ENCODE data around the gene TPM1. TPM values are rescaled to one million over a fixed set of nuclear protein-coding genes. Genes with fewer than 3 reads are reported as not detected.
"Not testable (repeated sequence)": the region's sequence is repeated elsewhere in the genome, so short reads cannot be mapped to it uniquely, and the experiment has no call there.

TPM1 gene
- total RNA-seq, 4 donors from 2014 or later, result 116 to 307 (median 226) TPM

GRCh38 chr15:63103416-63103815 lies 60.9 kb downstream of the TPM1 start:
- Histone ChIP-seq H3K27ac (no peak overlapping the region), H3K9me3 (no peaks in the 10 kb centered on the region), H3K4me1 (no peaks in the 10 kb centered on the region), H3K4me3 (replicated peaks in 1 of 3) (no peak overlapping the region), H3K36me3 (no peaks in the 10 kb centered on the region), H3K27me3 (no peaks in the 10 kb centered on the region)
- no peak for DNase-seq
- TF ChIP-seq CTCF (IDR thresholded peaks at IDR 0.05), result no peak
- TF ChIP-seq POLR2A (IDR thresholded peaks at IDR 0.05), result no peak
- intact Hi-C loops (cut with DNase I), result no loop called here
- 85 to 90% methylated on average over 3 of the region's 3 CpGs for WGBS, 2 donors

DNA sequence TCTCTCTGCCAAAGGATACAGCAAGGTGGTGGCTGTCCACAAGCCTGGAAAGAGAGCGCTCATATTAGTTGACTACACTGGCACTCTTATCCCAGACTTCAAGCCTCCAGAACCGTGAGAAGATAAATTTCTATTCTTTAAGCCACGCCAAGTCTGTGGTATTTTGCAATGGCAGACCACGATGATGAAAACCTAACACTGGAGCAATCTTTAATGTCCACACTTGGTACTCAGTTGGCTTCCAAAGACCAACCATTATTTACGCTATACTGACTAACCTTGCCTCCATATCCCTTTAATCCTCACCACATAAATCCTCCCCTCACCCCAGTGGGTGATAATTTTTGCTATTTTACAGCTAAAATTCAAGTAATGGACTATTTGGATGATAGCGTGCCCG lies 62.2 kb downstream of the TPM1 start:
- H3K27me3 ChIP-seq, result no peaks in the 10 kb centered on the region
- H3K4me1 ChIP-seq, result no peaks in the 10 kb centered on the region
- no peaks in the 10 kb centered on the region for H3K9me3 ChIP-seq
- intact Hi-C loops (cut with DNase I), result no loop called here
- no peaks in the 10 kb centered on the region for H3K36me3 ChIP-seq
- no peak for DNase-seq
- TF ChIP-seq CTCF (IDR thresholded peaks at IDR 0.05) (no peak), POLR2A (IDR thresholded peaks at IDR 0.05) (no peak)
- H3K27ac ChIP-seq, result no peak overlapping the region
- WGBS, 2 donors, result 72 to 78% methylated on average over 7 of the region's 7 CpGs
- H3K4me3 ChIP-seq (replicated peaks in 1 of 3), result no peak overlapping the region

GRCh38 chr15:63105354-63105753 lies 62.8 kb downstream of the TPM1 start:
- 68 to 72% methylated on average over 8 of the region's 8 CpGs for WGBS, 2 donors
- intact Hi-C loops (cut with DNase I), result not testable (repeated sequence)

DNA sequence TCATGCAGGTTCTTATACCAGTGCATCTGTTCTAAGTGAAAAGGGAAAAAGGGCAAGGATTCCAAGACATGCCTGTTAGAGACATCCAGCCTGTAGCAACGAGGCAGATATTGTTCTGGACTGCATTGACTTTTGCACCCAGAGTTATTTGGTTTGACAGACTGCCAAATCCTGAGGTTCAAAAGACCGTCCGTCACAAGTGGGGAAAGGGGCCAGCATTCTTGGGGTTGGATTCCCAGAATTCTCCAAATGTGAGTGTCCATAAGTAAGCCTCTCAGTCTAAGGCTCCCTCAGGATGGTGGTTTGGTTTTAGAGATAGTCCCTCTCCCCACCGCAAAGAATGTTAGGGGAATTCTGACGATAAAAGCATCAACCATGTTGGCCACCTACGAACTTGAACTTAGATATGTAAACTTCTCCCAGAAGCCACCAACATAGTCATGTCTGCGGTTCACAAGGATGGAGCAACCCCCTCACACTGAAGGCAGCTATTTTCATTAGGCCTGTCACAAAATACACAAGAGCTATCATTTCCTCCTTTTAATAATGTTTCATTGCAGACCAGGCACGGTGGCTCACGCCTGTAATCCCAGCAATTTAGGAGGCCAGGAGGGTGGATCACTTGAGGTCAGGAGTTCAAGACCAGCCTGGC lies 65.5 kb downstream of the TPM1 start:
- 48 to 57% methylated on average over 9 of the region's 9 CpGs for WGBS, 2 donors
- intact Hi-C loops (cut with DNase I), result no loop called here
- no peak overlapping the region for H3K27ac ChIP-seq

More at GRCh38 chr15:63105354-63105753, 62.8 kb downstream of the TPM1 start:
- not testable (repeated sequence) for H3K27ac ChIP-seq; H3K36me3 ChIP-seq; H3K4me3 ChIP-seq (replicated peaks in 1 of 3); H3K9me3 ChIP-seq; H3K4me1 ChIP-seq; DNase-seq; H3K27me3 ChIP-seq

GRCh38 chr15:63109498-63109897 lies 67.0 kb downstream of the TPM1 start:
- intact Hi-C loops (cut with DNase I), result no loop called here
- Histone ChIP-seq H3K27ac (no peak overlapping the region), H3K36me3 (no peaks in the 10 kb centered on the region), H3K9me3 (no peaks in the 10 kb centered on the region), H3K27me3 (no peaks in the 10 kb centered on the region), H3K4me1 (no peaks in the 10 kb centered on the region), H3K4me3 (replicated peaks in 1 of 3) (no peak overlapping the region)
- DNase-seq, result no peak
- WGBS, 2 donors, result 92 to 96% methylated on average over 2 of the region's 2 CpGs
- TF ChIP-seq POLR2A (IDR thresholded peaks at IDR 0.05), result no peak
- TF ChIP-seq CTCF (IDR thresholded peaks at IDR 0.05), result no peak

More for the DNA sequence above, 65.5 kb downstream of the TPM1 start:
- H3K4me1 ChIP-seq, result no peaks in the 10 kb centered on the region
- H3K36me3 ChIP-seq, result no peaks in the 10 kb centered on the region
- H3K9me3 ChIP-seq, result no peaks in the 10 kb centered on the region
- TF ChIP-seq POLR2A (IDR thresholded peaks at IDR 0.05), result no peak
- TF ChIP-seq CTCF (IDR thresholded peaks at IDR 0.05), result no peak
- no peak for DNase-seq
- no peaks in the 10 kb centered on the region for H3K27me3 ChIP-seq
- no peak overlapping the region for H3K4me3 ChIP-seq (replicated peaks in 1 of 3)
